ENCODE measurements around the gene AP2M1.

DNA sequence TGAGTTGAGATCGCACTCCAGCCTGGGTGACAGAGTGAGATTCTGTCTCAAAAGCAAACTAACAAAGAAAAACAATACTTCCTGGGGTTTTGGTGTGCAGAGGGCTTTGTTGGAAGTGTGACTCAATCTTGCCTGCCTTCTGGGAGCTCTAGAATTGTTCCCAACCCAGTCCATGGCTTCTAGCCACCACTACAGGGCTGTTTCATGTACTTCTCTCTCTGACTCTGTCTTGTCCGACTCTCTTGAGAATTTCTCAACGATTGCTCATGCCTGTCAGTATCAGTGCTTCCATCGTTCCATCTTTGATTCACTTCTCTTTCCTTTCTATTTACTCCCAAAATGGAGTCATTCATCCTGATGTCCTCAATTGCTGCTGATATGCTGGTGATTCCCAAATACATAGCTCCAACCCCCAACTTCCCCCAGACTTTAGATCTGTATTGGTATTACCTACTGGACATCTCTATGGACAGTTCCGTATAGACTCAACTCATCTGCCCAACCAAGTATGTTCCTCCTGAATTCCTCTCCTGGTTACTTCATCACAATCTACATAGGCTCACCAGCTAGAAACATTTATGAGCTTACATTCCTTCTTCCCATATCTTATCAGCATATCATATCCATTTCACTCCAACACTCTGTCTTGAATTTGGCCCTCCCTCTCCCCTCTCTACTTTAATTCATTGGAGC lies 1.8 kb upstream of the AP2M1 start:
- TF ChIP-seq, protein P1, sequence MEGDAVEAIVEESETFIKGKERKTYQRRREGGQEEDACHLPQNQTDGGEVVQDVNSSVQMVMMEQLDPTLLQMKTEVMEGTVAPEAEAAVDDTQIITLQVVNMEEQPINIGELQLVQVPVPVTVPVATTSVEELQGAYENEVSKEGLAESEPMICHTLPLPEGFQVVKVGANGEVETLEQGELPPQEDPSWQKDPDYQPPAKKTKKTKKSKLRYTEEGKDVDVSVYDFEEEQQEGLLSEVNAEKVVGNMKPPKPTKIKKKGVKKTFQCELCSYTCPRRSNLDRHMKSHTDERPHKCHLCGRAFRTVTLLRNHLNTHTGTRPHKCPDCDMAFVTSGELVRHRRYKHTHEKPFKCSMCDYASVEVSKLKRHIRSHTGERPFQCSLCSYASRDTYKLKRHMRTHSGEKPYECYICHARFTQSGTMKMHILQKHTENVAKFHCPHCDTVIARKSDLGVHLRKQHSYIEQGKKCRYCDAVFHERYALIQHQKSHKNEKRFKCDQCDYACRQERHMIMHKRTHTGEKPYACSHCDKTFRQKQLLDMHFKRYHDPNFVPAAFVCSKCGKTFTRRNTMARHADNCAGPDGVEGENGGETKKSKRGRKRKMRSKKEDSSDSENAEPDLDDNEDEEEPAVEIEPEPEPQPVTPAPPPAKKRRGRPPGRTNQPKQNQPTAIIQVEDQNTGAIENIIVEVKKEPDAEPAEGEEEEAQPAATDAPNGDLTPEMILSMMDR (IDR thresholded peaks at IDR 0.05) = no peak
- peak in 1 of 2 donors; percentile 16 for TF ChIP-seq POLR2AphosphoS5 (IDR thresholded peaks at IDR 0.05)
- TF ChIP-seq POLR2A (IDR thresholded peaks at IDR 0.05; ENCODE audit: low read depth) = no peak
- TF ChIP-seq EP300 (IDR thresholded peaks at IDR 0.05) = no peak

All from esophagus muscularis mucosa (tissue), 4 donors.